KMS-11 (cell line): ENCODE measurements around the gene SEL1L.

Experiments used
- H2AFZ ChIP-seq: fragments of 200-600 bp; sonication (generic); 2 replicates; pipeline ENCODE4 v1.6.1; 2016; ENCODE audit warnings: antibody characterized with exemption, mixed run types, low read depth
- H3K27ac ChIP-seq: fragments of 200-600 bp; sonication (generic); 2 replicates; pipeline ENCODE4 v1.6.1; 2016; ENCODE audit warnings: mild to moderate bottlenecking, mixed run types
- H3K27me3 ChIP-seq: fragments of 200-600 bp; sonication (generic); 2 replicates; pipeline ENCODE4 v1.6.1; 2017; ENCODE audit warnings: mild to moderate bottlenecking, low read depth, mixed run types, moderate library complexity; ENCODE audit not compliant: insufficient read depth
- H3K36me3 ChIP-seq: fragments of 200-600 bp; sonication (generic); 2 replicates; pipeline ENCODE4 v1.6.1; 2017; ENCODE audit warnings: mild to moderate bottlenecking, mixed run types; ENCODE audit not compliant: insufficient read depth
- H3K4me1 ChIP-seq: fragments of 200-600 bp; sonication (generic); 2 replicates; pipeline ENCODE4 v1.6.1; 2016; ENCODE audit warnings: mild to moderate bottlenecking, low read depth, mixed run types; ENCODE audit not compliant: poor library complexity, severe bottlenecking
- H3K4me2 ChIP-seq: fragments of 200-600 bp; sonication (generic); 2 replicates; pipeline ENCODE4 v1.7.0; 2016; ENCODE audit warnings: mild to moderate bottlenecking, mixed run types
- H3K4me3 ChIP-seq: fragments of 200-600 bp; sonication (generic); IDR thresholded peaks from 2 replicates; pipeline ENCODE4 v1.6.1; 2017; ENCODE audit warnings: low read depth, low read length, mixed read lengths; ENCODE audit not compliant: insufficient read depth
- H3K79me2 ChIP-seq: fragments of 200-600 bp; sonication (generic); 2 replicates; pipeline ENCODE4 v1.6.1; 2016; ENCODE audit warnings: low read depth, mixed run types; ENCODE audit not compliant: insufficient read depth
- H3K9ac ChIP-seq: fragments of 200-600 bp; sonication (generic); 2 replicates; pipeline ENCODE4 v1.6.1; 2016; ENCODE audit warnings: mild to moderate bottlenecking, mixed run types
- H4K20me1 ChIP-seq: fragments of 200-600 bp; sonication (generic); 2 replicates; pipeline ENCODE4 v1.6.1; 2016; ENCODE audit warnings: mild to moderate bottlenecking, mixed run types; ENCODE audit not compliant: insufficient read depth
- TF ChIP-seq, protein P1 (sequence below): fragments of 200-600 bp; sonication (generic); conservative IDR thresholded peaks from 2 replicates; pipeline ENCODE4 v1.6.1; 2017; ENCODE audit warnings: low read depth, mild to moderate bottlenecking, antibody characterized with exemption, low read length, moderate library complexity, mixed read lengths

SEL1L gene

GRCh38 chr14:81567302-81567701, 33.6 kb upstream of the SEL1L start:
- Histone ChIP-seq H3K79me2 (no peaks in the 10 kb centered on the region), H3K4me2 (no peak overlapping the region), H2AFZ (no peak overlapping the region), H4K20me1 (no peaks in the 10 kb centered on the region), H3K36me3 (no peaks in the 10 kb centered on the region), H3K27ac (no peak overlapping the region), H3K4me1 (peaks cover 3% of the 10 kb centered on the region), H3K4me3 (no peak overlapping the region), H3K9ac (no peak overlapping the region), H3K27me3 (no peaks in the 10 kb centered on the region)
- TF ChIP-seq, protein P1, sequence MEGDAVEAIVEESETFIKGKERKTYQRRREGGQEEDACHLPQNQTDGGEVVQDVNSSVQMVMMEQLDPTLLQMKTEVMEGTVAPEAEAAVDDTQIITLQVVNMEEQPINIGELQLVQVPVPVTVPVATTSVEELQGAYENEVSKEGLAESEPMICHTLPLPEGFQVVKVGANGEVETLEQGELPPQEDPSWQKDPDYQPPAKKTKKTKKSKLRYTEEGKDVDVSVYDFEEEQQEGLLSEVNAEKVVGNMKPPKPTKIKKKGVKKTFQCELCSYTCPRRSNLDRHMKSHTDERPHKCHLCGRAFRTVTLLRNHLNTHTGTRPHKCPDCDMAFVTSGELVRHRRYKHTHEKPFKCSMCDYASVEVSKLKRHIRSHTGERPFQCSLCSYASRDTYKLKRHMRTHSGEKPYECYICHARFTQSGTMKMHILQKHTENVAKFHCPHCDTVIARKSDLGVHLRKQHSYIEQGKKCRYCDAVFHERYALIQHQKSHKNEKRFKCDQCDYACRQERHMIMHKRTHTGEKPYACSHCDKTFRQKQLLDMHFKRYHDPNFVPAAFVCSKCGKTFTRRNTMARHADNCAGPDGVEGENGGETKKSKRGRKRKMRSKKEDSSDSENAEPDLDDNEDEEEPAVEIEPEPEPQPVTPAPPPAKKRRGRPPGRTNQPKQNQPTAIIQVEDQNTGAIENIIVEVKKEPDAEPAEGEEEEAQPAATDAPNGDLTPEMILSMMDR: no peak

DNA sequence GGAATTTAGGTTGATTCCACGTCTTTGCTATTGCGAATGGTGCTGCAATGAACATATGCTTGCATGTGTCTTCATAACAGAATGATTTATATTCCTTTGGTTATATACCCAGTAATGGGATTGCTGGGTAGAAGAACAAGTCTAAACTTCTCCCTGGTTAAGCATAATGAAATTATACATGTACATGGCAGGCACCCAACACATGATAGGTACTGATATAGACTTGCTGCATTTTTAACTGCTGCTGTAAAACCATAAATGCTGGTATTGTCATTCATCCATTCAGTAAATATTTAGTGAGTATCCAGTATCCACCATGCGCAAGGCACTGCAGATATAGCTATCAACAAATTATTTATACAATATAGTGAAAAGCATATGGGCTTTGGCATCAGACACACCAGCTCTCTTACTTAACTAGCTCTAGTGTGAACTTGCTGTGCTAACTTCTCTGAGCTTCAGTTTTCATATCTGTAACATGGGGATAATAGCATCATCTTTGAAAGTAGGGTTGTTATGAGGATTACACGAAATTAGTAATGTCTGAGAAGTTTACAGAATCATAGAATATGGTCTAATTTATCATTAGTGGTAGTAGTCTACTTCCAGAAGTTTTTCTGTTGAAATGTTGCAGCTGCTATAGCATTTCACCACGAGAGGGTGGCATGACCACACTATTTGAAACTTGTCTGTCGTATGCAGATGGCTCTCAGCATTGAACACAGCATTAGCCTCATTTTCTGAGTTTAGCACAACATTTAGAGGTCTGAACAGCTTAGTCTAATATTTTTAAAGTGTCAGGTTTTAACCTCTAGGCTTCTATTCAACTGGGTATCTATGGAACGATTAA, 32.0 kb upstream of the SEL1L start:
- Histone ChIP-seq H3K36me3 (no peaks in the 10 kb centered on the region), H3K27me3 (no peaks in the 10 kb centered on the region), H3K9ac (no peak overlapping the region), H4K20me1 (no peaks in the 10 kb centered on the region), H2AFZ (0 out of 2 replicates have a peak overlapping the region, but pooled peaks have one; percentile 30), H3K79me2 (no peaks in the 10 kb centered on the region), H3K4me1 (peaks cover 3% of the 10 kb centered on the region), H3K4me3 (no peak overlapping the region), H3K4me2 (no peak overlapping the region), H3K27ac (no peak overlapping the region)
- TF ChIP-seq, protein P1: peak; percentile 52

DNA sequence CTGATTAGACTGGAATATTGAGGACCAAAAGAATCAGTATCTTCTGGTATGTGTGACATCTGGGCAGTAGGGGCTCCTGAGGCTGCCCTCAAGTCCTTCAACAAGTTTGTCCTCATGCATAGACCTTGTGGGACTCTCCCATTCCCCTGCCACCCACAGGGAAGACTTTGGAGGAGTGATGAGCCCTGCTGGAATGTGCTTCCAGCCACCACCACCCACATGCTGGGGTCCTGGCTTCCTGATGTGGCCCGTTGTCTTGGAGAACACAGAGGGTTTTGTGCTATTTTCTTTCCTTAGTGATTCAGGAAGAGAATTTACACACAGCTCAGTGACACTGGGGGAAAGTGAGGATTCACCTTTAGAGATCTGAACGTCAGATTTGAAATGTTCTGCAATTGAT, 29.2 kb upstream of the SEL1L start:
- Histone ChIP-seq H2AFZ (no peak overlapping the region), H3K4me3 (no peak overlapping the region), H3K4me2 (no peak overlapping the region), H3K9ac (no peak overlapping the region), H3K79me2 (no peaks in the 10 kb centered on the region), H3K27ac (no peak overlapping the region), H3K27me3 (no peaks in the 10 kb centered on the region), H4K20me1 (no peaks in the 10 kb centered on the region), H3K4me1 (peaks cover 3% of the 10 kb centered on the region), H3K36me3 (no peaks in the 10 kb centered on the region)
- TF ChIP-seq, protein P1: no peak

DNA sequence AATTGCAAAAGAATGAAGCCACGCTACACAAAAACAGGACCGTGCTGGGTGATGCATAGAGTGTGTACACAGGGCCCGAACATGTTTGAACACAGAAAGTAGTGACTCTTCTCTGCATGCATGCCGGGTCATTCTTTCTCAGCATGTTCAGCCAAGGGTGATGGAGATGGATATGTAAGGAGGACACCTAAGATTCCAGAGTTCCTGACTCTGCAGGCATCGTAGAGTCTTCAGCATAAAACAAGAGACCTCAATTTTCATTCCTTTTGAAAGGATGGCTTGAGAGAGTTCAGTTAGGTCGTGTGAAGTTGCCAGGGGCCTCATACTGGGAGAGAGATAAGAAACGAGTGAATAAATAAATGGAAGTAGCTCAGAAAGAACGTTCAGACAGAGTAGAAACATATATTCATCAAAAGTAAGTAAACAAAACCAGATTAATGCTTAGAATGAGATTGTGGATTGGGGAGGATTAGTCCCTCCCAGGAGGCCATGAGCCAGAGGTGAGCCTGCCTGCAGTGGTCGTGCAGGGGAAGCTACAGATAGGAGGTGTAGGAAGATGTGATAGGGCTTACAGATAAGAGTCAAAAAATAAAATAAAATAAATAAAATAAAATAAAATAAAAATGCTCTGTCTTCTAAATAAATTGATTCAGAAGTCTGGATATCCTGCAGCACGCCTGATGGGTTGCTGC, 27.6 kb upstream of the SEL1L start:
- Histone ChIP-seq H2AFZ (no peak overlapping the region), H3K4me1 (peaks cover 3% of the 10 kb centered on the region), H3K4me2 (no peak overlapping the region), H3K27me3 (no peaks in the 10 kb centered on the region), H3K27ac (no peak overlapping the region), H4K20me1 (no peaks in the 10 kb centered on the region), H3K4me3 (no peak overlapping the region), H3K9ac (no peak overlapping the region), H3K79me2 (no peaks in the 10 kb centered on the region), H3K36me3 (no peaks in the 10 kb centered on the region)
- TF ChIP-seq, protein P1: no peak
